Measurements from ENCODE around the gene YARS1. TPM values are rescaled to one million over a fixed set of nuclear protein-coding genes. Genes with fewer than 3 reads are reported as not detected.

Gene YARS1
- total RNA-seq, 1 donor from 2014 or later = 219 TPM

GRCh38 chr1:32818804-32819541 lies 1.8 kb upstream of the YARS1 start:
- peak overlapping the region; percentile 95 for H3K27ac ChIP-seq (ENCODE audit: low read depth, low read length)
- FAIRE-seq = no peak

DNA sequence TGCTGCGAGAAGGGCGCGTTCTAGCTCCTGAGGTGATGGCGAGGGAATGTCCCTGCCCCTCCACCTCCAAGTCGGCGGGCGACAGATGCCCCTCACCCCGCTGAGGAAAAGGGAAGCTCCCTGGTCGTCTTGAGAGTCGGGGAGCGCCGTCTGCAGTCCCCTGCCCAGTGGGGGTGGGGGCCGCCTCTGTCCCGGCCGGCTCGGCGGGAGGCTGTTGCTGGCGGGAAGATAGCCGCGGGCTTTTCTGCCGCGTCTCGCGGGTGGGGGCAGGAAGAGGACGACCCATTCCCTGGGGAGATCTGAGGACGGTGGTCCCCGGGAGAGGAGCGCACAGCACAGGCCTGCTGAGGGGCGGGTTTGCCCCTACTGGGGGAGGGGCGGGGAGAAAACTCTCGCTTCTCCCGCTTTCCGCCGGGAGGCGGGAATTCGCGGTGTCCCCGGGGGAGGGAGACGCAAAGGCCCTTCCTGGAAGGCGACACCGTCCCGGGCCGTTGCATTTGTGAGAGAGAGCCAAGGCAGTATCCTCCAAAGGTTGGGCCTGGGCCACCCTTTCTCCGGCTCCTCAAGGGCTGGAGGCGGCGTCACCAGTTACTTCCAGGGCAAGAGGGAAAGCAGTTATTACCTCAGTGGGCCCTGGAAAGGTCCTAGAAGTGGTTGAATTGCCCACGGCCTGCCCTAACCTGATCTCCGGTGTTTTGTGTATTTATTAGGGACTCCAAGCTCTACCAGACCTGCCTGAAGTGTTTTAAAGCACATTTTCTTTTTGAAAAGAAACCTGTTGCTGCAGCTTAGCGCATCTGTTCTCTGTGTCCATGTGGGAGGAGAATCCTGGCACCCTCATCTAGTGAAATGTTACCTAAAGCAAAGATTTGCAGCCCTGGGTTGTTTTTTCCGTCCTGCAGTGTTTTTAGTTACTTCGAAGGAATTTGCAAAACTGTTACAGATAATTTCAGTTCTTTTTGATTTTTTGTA lies 943 bp upstream of the YARS1 start:
- peak overlapping the region; percentile 97 for H3K27ac Mint-ChIP-seq (ENCODE audit: unreplicated experiment)
- Histone ChIP-seq H2AFZ (ENCODE audit: low read depth, low read length) (peak overlapping the region; percentile 92), H3K36me3 (ENCODE audit: insufficient read depth, low read length) (no peaks in the 10 kb centered on the region), H4K20me1 (ENCODE audit: insufficient read depth, low read length) (peaks cover 25% of the 10 kb centered on the region), H3K4me2 (ENCODE audit: low read length) (peak overlapping the region; percentile 88), H3K4me1 (ENCODE audit: insufficient read depth, low read length) (peaks cover 28% of the 10 kb centered on the region), H3K27me3 (ENCODE audit: insufficient read depth, low read length) (no peaks in the 10 kb centered on the region), H3K27ac (ENCODE audit: low read depth, low read length) (peak overlapping the region; percentile 95), H3K79me2 (ENCODE audit: insufficient read depth, low read length) (peaks cover 91% of the 10 kb centered on the region), H3K9me3 (ENCODE audit: insufficient read depth, low read depth, low read length) (no peaks in the 10 kb centered on the region), H3K4me3 (ENCODE audit: insufficient read depth, low read depth, low read length) (peak overlapping the region; percentile 95), H3K9ac (ENCODE audit: low read length) (peak overlapping the region; percentile 95)
- H3K4me3 Mint-ChIP-seq (ENCODE audit: unreplicated experiment) = peak overlapping the region; percentile 98
- H3K4me1 Mint-ChIP-seq (ENCODE audit: low read depth, unreplicated experiment) = peaks cover 21% of the 10 kb centered on the region
- FAIRE-seq (no peak), DNase-seq (ENCODE audit: low read depth) (peak; percentile 34)
- H3K36me3 Mint-ChIP-seq (ENCODE audit: low read depth, unreplicated experiment) = peaks cover 15% of the 10 kb centered on the region
- no peak for TF ChIP-seq EZH2 (IDR thresholded peaks at IDR 0.05; ENCODE audit: insufficient read depth, low read length)
- TF ChIP-seq CTCF (IDR thresholded peaks at IDR 0.05; ENCODE audit: insufficient read depth, low read depth, low read length) = no peak
- no peaks in the 10 kb centered on the region for H3K27me3 Mint-ChIP-seq (ENCODE audit: low read depth, unreplicated experiment)
- H3K9me3 Mint-ChIP-seq (ENCODE audit: unreplicated experiment) = no peaks in the 10 kb centered on the region

More at GRCh38 chr1:32818804-32819541, 1.8 kb upstream of the YARS1 start:
- peak overlapping the region; percentile 95 for H3K9ac ChIP-seq (ENCODE audit: low read length)
- Mint-ChIP-seq H3K36me3 (ENCODE audit: low read depth, unreplicated experiment) (peaks cover 11% of the 10 kb centered on the region), H3K27ac (ENCODE audit: unreplicated experiment) (peak overlapping the region; percentile 85), H3K4me3 (ENCODE audit: unreplicated experiment) (peak overlapping the region; percentile 98), H3K4me1 (ENCODE audit: low read depth, unreplicated experiment) (peaks cover 16% of the 10 kb centered on the region), H3K27me3 (ENCODE audit: low read depth, unreplicated experiment) (no peaks in the 10 kb centered on the region), H3K9me3 (ENCODE audit: unreplicated experiment) (no peaks in the 10 kb centered on the region)
- H3K79me2 ChIP-seq (ENCODE audit: insufficient read depth, low read length) = peaks cover 82% of the 10 kb centered on the region
- peaks cover 24% of the 10 kb centered on the region for H3K4me1 ChIP-seq (ENCODE audit: insufficient read depth, low read length)
- H3K27me3 ChIP-seq (ENCODE audit: insufficient read depth, low read length) = no peaks in the 10 kb centered on the region
- TF ChIP-seq EZH2 (IDR thresholded peaks at IDR 0.05; ENCODE audit: insufficient read depth, low read length) = no peak
- no peak for TF ChIP-seq CTCF (IDR thresholded peaks at IDR 0.05; ENCODE audit: insufficient read depth, low read depth, low read length)
- H3K9me3 ChIP-seq (ENCODE audit: insufficient read depth, low read depth, low read length) = no peaks in the 10 kb centered on the region
- H3K36me3 ChIP-seq (ENCODE audit: insufficient read depth, low read length) = no peaks in the 10 kb centered on the region
- peak overlapping the region; percentile 95 for H3K4me3 ChIP-seq (ENCODE audit: insufficient read depth, low read depth, low read length)
- H4K20me1 ChIP-seq (ENCODE audit: insufficient read depth, low read length) = peaks cover 17% of the 10 kb centered on the region
- no peak for DNase-seq (ENCODE audit: low read depth)
- no peak overlapping the region for H2AFZ ChIP-seq (ENCODE audit: low read depth, low read length)
- peak overlapping the region; percentile 88 for H3K4me2 ChIP-seq (ENCODE audit: low read length)

All from astrocyte (in vitro differentiated cells and primary cell).